Measurements from ENCODE around the gene PCARE.

GRCh38 chr2:29110916-29111535 is 36.7 kb upstream of the PCARE start:
- TF ChIP-seq, protein P1, sequence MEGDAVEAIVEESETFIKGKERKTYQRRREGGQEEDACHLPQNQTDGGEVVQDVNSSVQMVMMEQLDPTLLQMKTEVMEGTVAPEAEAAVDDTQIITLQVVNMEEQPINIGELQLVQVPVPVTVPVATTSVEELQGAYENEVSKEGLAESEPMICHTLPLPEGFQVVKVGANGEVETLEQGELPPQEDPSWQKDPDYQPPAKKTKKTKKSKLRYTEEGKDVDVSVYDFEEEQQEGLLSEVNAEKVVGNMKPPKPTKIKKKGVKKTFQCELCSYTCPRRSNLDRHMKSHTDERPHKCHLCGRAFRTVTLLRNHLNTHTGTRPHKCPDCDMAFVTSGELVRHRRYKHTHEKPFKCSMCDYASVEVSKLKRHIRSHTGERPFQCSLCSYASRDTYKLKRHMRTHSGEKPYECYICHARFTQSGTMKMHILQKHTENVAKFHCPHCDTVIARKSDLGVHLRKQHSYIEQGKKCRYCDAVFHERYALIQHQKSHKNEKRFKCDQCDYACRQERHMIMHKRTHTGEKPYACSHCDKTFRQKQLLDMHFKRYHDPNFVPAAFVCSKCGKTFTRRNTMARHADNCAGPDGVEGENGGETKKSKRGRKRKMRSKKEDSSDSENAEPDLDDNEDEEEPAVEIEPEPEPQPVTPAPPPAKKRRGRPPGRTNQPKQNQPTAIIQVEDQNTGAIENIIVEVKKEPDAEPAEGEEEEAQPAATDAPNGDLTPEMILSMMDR (IDR thresholded peaks at IDR 0.05), result no peak
- TF ChIP-seq TCF7 (CRISPR knock-in tag; IDR thresholded peaks at IDR 0.05; ENCODE audit: low read depth), result no peak
- no peak for TF ChIP-seq CREB1 (CRISPR knock-in tag; IDR thresholded peaks at IDR 0.05)
- TF ChIP-seq OVOL2 (CRISPR knock-in tag; IDR thresholded peaks at IDR 0.05; ENCODE audit: borderline replicate concordance), result no peak
- no peak for TF ChIP-seq NR1H2 (CRISPR knock-in tag; IDR thresholded peaks at IDR 0.05)
